GM19023 (cell line): ENCODE measurements around the gene FGF2.
"Not testable (repeated sequence)": the region's sequence is repeated elsewhere in the genome, so short reads cannot be mapped to it uniquely, and the experiment has no call there.

ENCODE experiments used
- ATAC-seq: cut with Tn5 transposase; IDR thresholded peaks from one replicate; pipeline ENCODE4 v1.9.1; 2021; ENCODE audit warnings: mild to moderate bottlenecking, moderate library complexity; ENCODE audit not compliant: unreplicated experiment

The FGF2 gene

GRCh38 chr4:122812823-122813222 lies 13.8 kb upstream of the FGF2 start:
- not testable (repeated sequence) for ATAC-seq

- ATAC-seq, result peak; percentile 96
These were observed 12.2 kb upstream of the FGF2 start for GRCh38 chr4:122814426-122814825.

- no peak for ATAC-seq
These were observed 11.4 kb upstream of the FGF2 start for GRCh38 chr4:122815248-122815647.

GRCh38 chr4:122816476-122816875 lies 10.2 kb upstream of the FGF2 start:
- no peak for ATAC-seq

GRCh38 chr4:122819708-122820449 lies 6.8 kb upstream of the FGF2 start:
- ATAC-seq, result no peak

- ATAC-seq, result no peak
These were observed 5.5 kb upstream of the FGF2 start for GRCh38 chr4:122821092-122821491.

GRCh38 chr4:122822466-122822865 lies 4.2 kb upstream of the FGF2 start:
- ATAC-seq, result no peak

GRCh38 chr4:122823476-122823875 lies 3.2 kb upstream of the FGF2 start:
- no peak for ATAC-seq

GRCh38 chr4:122824616-122825015 lies 2.0 kb upstream of the FGF2 start:
- no peak for ATAC-seq

- no peak for ATAC-seq
These were observed 528 bp upstream of the FGF2 start for GRCh38 chr4:122826079-122826527.

GRCh38 chr4:122827258-122827878 lies 737 bp downstream of the FGF2 start:
- peak; percentile 40 for ATAC-seq

GRCh38 chr4:122827879-122828601 lies 1.4 kb downstream of the FGF2 start:
- ATAC-seq, result peak; percentile 88

GRCh38 chr4:122830426-122831095 lies 3.9 kb downstream of the FGF2 start:
- no peak for ATAC-seq

GRCh38 chr4:122831515-122832196 lies 5.0 kb downstream of the FGF2 start:
- ATAC-seq, result no peak

GRCh38 chr4:122832732-122833131 lies 6.1 kb downstream of the FGF2 start:
- ATAC-seq, result no peak

GRCh38 chr4:122833999-122834398 lies 7.4 kb downstream of the FGF2 start:
- ATAC-seq, result no peak

GRCh38 chr4:122836941-122837340 lies 10.3 kb downstream of the FGF2 start:
- ATAC-seq, result no peak

GRCh38 chr4:122838034-122838433 lies 11.4 kb downstream of the FGF2 start:
- ATAC-seq, result no peak

GRCh38 chr4:122842392-122842791 lies 15.8 kb downstream of the FGF2 start:
- ATAC-seq, result no peak

- no peak for ATAC-seq
These were observed 16.4 kb downstream of the FGF2 start for GRCh38 chr4:122842984-122843531.
